NT2/D1 (cell line): ENCODE data around the gene A1BG.
A peak's percentile ranks its signal among the peaks of the same experiment; 100 is the strongest.

Source experiments
- DNase-seq: peaks from one replicate; pipeline ENCODE4 v3.0.0-alpha.2; 2011; ENCODE audit warnings: low read depth, low spot score
- H3K27me3 ChIP-seq: 2 replicates; pipeline ENCODE4 v1.6.0; 2011; ENCODE audit warnings: mild to moderate bottlenecking; ENCODE audit not compliant: insufficient read length, insufficient read depth
- H3K36me3 ChIP-seq: 2 replicates; pipeline ENCODE4 v1.6.1; 2011; ENCODE audit warnings: mild to moderate bottlenecking, low read length, mixed read lengths; ENCODE audit not compliant: insufficient read depth, insufficient read length
- H3K4me1 ChIP-seq: 2 replicates; pipeline ENCODE4 v1.5.1; 2011; ENCODE audit not compliant: insufficient read depth, insufficient read length
- H3K4me3 ChIP-seq: 2 replicates; pipeline ENCODE4 v1.5.1; 2011; ENCODE audit warnings: low read depth; ENCODE audit not compliant: insufficient read length
- H3K9ac ChIP-seq: 2 replicates; pipeline ENCODE4 v1.6.0; 2011; ENCODE audit warnings: low read depth; ENCODE audit not compliant: insufficient read length
- H3K9me3 ChIP-seq: 2 replicates; pipeline ENCODE4 v1.5.1; 2011; ENCODE audit warnings: mild to moderate bottlenecking, low read length; ENCODE audit not compliant: insufficient read depth
- SUZ12 ChIP-seq: IDR thresholded peaks from 2 replicates; pipeline ENCODE4 v1.6.1; 2011; ENCODE audit not compliant: insufficient read length, insufficient read depth; ENCODE audit errors: extremely low read depth
- YY1 ChIP-seq: IDR thresholded peaks from 2 replicates; pipeline ENCODE4 v1.6.1; 2011; ENCODE audit not compliant: insufficient read length, insufficient read depth
- ZNF274 ChIP-seq: IDR thresholded peaks from 2 replicates; pipeline ENCODE4 v1.6.1; 2011; ENCODE audit warnings: mild to moderate bottlenecking, low read depth, low read length

Gene A1BG

GRCh38 chr19:58361900-58362271, 8.6 kb upstream of the A1BG start:
- Histone ChIP-seq H3K36me3 (peaks cover 13% of the 10 kb centered on the region), H3K27me3 (no peaks in the 10 kb centered on the region), H3K4me3 (peak overlapping the region; percentile 93), H3K4me1 (peaks cover 9% of the 10 kb centered on the region), H3K9ac (peak overlapping the region; percentile 96), H3K9me3 (no peaks in the 10 kb centered on the region)
- TF ChIP-seq YY1 = no peak
- no peak for TF ChIP-seq SUZ12
- TF ChIP-seq ZNF274 = no peak
- DNase-seq = peak; percentile 16

DNA sequence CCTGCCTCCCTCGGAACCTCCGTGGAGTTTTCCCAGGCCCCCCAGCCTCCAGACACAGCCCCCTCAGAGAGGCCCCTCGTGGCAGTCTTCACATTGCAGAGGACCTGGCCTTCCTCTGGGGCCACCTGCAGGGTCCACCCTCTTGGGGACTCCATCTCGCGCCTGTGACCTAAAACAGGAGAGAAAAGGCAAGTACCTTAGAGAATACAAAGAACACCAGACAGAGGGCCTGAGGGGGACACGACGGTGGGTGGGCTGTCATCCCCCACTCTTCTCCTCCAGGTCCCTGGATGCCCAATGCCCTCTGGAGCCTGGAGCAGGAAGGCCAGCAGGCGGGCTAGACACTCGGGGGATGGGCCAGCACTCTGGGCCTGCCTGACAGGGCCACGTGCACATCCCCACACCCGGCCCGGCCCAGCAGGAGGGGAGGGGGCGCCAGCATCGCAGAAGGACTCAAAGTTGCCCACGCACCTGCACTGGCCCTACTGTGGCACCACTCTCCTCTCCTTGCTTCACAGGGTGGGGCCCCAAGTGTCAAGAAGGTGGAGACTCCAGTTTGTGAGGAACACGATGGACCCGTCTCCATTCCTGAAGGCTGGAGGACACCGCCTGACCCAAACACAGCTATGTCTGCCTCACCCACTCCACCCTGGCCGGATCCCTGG, 4.3 kb upstream of the A1BG start:
- H3K36me3 ChIP-seq = peaks cover 23% of the 10 kb centered on the region
- no peak overlapping the region for H3K4me3 ChIP-seq
- DNase-seq = no peak
- H3K4me1 ChIP-seq = peaks cover 7% of the 10 kb centered on the region
- H3K27me3 ChIP-seq = no peaks in the 10 kb centered on the region
- TF ChIP-seq YY1 (no peak), SUZ12 (no peak), ZNF274 (no peak)
- H3K9me3 ChIP-seq = no peaks in the 10 kb centered on the region
- peak overlapping the region; percentile 42 for H3K9ac ChIP-seq

GRCh38 chr19:58356766-58357480, 3.6 kb upstream of the A1BG start:
- peaks cover 23% of the 10 kb centered on the region for H3K36me3 ChIP-seq
- no peaks in the 10 kb centered on the region for H3K27me3 ChIP-seq
- H3K9me3 ChIP-seq = no peaks in the 10 kb centered on the region
- peaks cover 10% of the 10 kb centered on the region for H3K4me1 ChIP-seq
- TF ChIP-seq ZNF274 = no peak
- no peak for TF ChIP-seq YY1
- TF ChIP-seq SUZ12 = no peak
- no peak for DNase-seq
- no peak overlapping the region for H3K4me3 ChIP-seq
- H3K9ac ChIP-seq = no peak overlapping the region

DNA sequence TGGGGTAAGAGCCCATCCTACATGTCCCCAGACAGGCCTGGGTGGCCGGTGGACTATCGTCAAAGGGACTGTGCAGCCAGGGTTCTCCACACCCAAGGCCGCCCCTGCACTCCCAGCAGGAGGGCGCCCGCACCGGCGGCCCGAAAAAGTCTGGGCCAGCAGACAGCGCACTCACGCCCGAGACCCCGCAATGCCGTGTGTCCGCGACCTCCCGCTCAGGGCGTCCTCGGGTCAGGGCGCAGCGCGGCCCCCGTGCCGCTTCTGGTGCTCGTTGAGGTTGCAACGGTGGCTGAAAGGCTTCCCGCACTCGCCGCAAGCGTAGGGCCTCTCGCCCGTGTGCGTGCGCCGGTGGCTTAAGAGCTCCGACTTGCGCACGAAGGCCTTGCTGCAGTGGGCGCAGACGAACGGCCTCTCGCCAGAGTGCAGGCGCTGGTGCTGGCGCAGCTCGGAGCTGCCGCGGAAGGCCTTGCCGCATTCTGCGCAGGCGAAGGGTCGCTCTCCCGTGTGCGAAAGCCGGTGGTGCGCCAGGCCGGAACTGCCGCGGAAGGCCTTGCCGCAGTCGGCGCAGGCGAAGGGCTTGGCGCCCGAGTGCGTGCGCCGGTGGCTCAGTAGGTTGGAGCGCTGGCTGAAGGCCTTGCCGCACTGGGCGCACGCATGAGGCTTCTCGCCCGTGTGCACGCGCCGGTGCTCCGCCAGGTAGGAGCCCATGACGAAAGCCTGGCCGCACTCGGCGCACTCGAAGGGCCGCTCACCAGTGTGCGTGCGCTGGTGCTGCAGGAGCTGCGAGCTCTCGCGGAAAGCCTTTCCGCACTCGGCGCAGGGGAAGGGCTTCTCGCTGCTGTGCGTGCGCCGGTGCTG, 2.8 kb upstream of the A1BG start:
- Histone ChIP-seq H3K36me3 (peaks cover 27% of the 10 kb centered on the region), H3K9ac (no peak overlapping the region), H3K4me3 (no peak overlapping the region), H3K4me1 (peaks cover 10% of the 10 kb centered on the region), H3K27me3 (no peaks in the 10 kb centered on the region), H3K9me3 (no peaks in the 10 kb centered on the region)
- TF ChIP-seq SUZ12 (no peak), ZNF274 (no peak), YY1 (no peak)
- DNase-seq = no peak

- Histone ChIP-seq H3K9me3 (no peaks in the 10 kb centered on the region), H3K4me3 (no peak overlapping the region), H3K9ac (no peak overlapping the region), H3K4me1 (peaks cover 10% of the 10 kb centered on the region), H3K27me3 (no peaks in the 10 kb centered on the region), H3K36me3 (peaks cover 33% of the 10 kb centered on the region)
- TF ChIP-seq SUZ12 = no peak
- no peak for TF ChIP-seq YY1
- no peak for TF ChIP-seq ZNF274
- no peak for DNase-seq
These were observed 2.0 kb upstream of the A1BG start for GRCh38 chr19:58355215-58355796.

DNA sequence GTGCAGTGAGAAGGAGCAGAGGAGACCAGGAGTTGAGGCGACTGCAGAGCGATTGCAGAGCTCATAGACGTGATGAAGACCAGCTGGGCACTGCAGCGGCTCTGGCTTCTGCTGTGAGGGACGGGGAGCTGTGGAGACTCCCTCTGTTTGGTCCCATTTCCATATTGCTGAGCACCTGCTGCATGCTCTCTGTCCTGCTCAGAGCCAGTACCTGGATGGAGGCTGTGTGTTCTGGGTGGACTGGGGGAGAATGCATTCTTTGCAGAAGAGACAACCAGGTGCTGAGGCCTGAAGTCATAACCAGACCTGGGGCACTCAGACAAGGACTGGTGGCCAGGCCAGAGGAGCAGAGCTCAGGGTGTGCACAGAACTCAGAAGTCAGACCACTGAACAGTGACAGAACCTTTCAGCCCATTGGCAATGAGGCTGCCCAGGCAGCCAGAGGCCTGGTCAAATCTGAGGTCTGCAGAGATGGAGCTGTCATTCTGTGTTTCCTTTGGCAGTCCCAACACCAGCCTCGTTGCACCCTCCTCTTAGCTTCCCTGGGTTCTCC, 1.3 kb upstream of the A1BG start:
- no peaks in the 10 kb centered on the region for H3K27me3 ChIP-seq
- peaks cover 10% of the 10 kb centered on the region for H3K4me1 ChIP-seq
- no peak overlapping the region for H3K9ac ChIP-seq
- no peak for DNase-seq
- H3K4me3 ChIP-seq = no peak overlapping the region
- H3K9me3 ChIP-seq = no peaks in the 10 kb centered on the region
- TF ChIP-seq ZNF274 = no peak
- no peak for TF ChIP-seq SUZ12
- no peak for TF ChIP-seq YY1
- H3K36me3 ChIP-seq = peaks cover 33% of the 10 kb centered on the region
